ENCODE results near the gene NAA25.
A peak's percentile ranks its signal among the peaks of the same experiment; 100 is the strongest.

GRCh38 chr12:112125250-112125999 lies 16.8 kb upstream of the NAA25 start, which contains the start of gene TRAFD1:
- TF ChIP-seq POLR2A (IDR thresholded peaks at IDR 0.05; ENCODE audit: low read depth, low read length), result peak; percentile 99
- peak; percentile 99 for TF ChIP-seq POLR2AphosphoS5 (IDR thresholded peaks at IDR 0.05; ENCODE audit: low read depth, low read length)
- peak; percentile 95 for TF ChIP-seq TAF1 (IDR thresholded peaks at IDR 0.05; ENCODE audit: low read depth, low read length)
- TF ChIP-seq SPI1 (IDR thresholded peaks at IDR 0.05; ENCODE audit: low read depth, low read length), result peak; percentile 70
- TF ChIP-seq POU2F2 (IDR thresholded peaks at IDR 0.05; ENCODE audit: low read depth, low read length), result peak; percentile 78; the same call in 1 of the 2 replicates

Data from GM12891 (cell line).